Measurements from ENCODE around the gene LAMA1. TPM values are rescaled to one million over a fixed set of nuclear protein-coding genes. Genes with fewer than 3 reads are reported as not detected.

LAMA1 gene
- total RNA-seq, 1 donor from 2014 or later = 1.4 TPM

- H3K27me3 ChIP-seq = no peaks in the 10 kb centered on the region
- ATAC-seq (no peak), DNase-seq (no peak)
- H3K27ac ChIP-seq = no peak overlapping the region
- H3K4me3 ChIP-seq = no peak overlapping the region
- H3K9me3 ChIP-seq = no peaks in the 10 kb centered on the region
- no peaks in the 10 kb centered on the region for H3K4me1 ChIP-seq
- TF ChIP-seq CTCF (IDR thresholded peaks at IDR 0.05) = no peak
- no peaks in the 10 kb centered on the region for H3K36me3 ChIP-seq
- intact Hi-C loops (cut with DNase I) = no loop called here
These were observed 115.5 kb downstream of the LAMA1 start for GRCh38 chr18:7002107-7002506.

- Histone ChIP-seq H3K9me3 (no peaks in the 10 kb centered on the region), H3K4me3 (no peak overlapping the region), H3K36me3 (no peaks in the 10 kb centered on the region), H3K27ac (no peak overlapping the region), H3K27me3 (no peaks in the 10 kb centered on the region), H3K4me1 (no peaks in the 10 kb centered on the region)
- intact Hi-C loops (cut with DNase I) = no loop called here
- no peak for DNase-seq
- peak; percentile 48 for TF ChIP-seq CTCF (IDR thresholded peaks at IDR 0.05)
- peak; percentile 21 for ATAC-seq
These were observed 117.0 kb downstream of the LAMA1 start for GRCh38 chr18:7000484-7001096.

GRCh38 chr18:6997808-6998207 lies 119.8 kb downstream of the LAMA1 start:
- ATAC-seq (no peak), DNase-seq (no peak)
- no peaks in the 10 kb centered on the region for H3K27me3 ChIP-seq
- TF ChIP-seq CTCF (IDR thresholded peaks at IDR 0.05) = no peak
- no peaks in the 10 kb centered on the region for H3K36me3 ChIP-seq
- H3K27ac ChIP-seq = no peak overlapping the region
- intact Hi-C loops (cut with DNase I) = no loop called here
- H3K4me1 ChIP-seq = no peaks in the 10 kb centered on the region
- H3K4me3 ChIP-seq = no peak overlapping the region
- H3K9me3 ChIP-seq = no peaks in the 10 kb centered on the region

- H3K4me1 ChIP-seq = no peaks in the 10 kb centered on the region
- no peak overlapping the region for H3K4me3 ChIP-seq
- ATAC-seq (no peak), DNase-seq (no peak)
- TF ChIP-seq CTCF (IDR thresholded peaks at IDR 0.05) = no peak
- H3K9me3 ChIP-seq = no peaks in the 10 kb centered on the region
- no peaks in the 10 kb centered on the region for H3K36me3 ChIP-seq
- H3K27ac ChIP-seq = no peak overlapping the region
- intact Hi-C loops (cut with DNase I) = no loop called here
- no peaks in the 10 kb centered on the region for H3K27me3 ChIP-seq
These were observed 122.7 kb downstream of the LAMA1 start for GRCh38 chr18:6994771-6995430.

- H3K9me3 ChIP-seq = no peaks in the 10 kb centered on the region
- no peak for DNase-seq
- H3K36me3 ChIP-seq = no peaks in the 10 kb centered on the region
- H3K4me3 ChIP-seq = no peak overlapping the region
- H3K27me3 ChIP-seq = no peaks in the 10 kb centered on the region
- TF ChIP-seq CTCF (IDR thresholded peaks at IDR 0.05) = no peak
- no peaks in the 10 kb centered on the region for H3K4me1 ChIP-seq
- no peak overlapping the region for H3K27ac ChIP-seq
- intact Hi-C loops (cut with DNase I) = no loop called here
- ATAC-seq = no peak
These were observed 123.4 kb downstream of the LAMA1 start for GRCh38 chr18:6994056-6994770.
